H9 (cell line): ENCODE results near the gene APP. TPM values are rescaled to one million over a fixed set of nuclear protein-coding genes. Genes with fewer than 3 reads are reported as not detected.
A peak's percentile ranks its signal among the peaks of the same experiment; 100 is the strongest.

Source experiments
- DNase-seq: peaks from one replicate; pipeline ENCODE4 v3.0.0-alpha.2; 2017
- H2AFZ ChIP-seq: one replicate; pipeline ENCODE4 v1.6.1; 2013; ENCODE audit warnings: mild to moderate bottlenecking, low read length, control low read depth, moderate library complexity
- H2AK5ac ChIP-seq: 2 replicates; pipeline ENCODE4 v1.6.1; 2013; ENCODE audit warnings: low read length, control low read depth, mixed read lengths; ENCODE audit not compliant: insufficient read length
- H2BK120ac ChIP-seq: one replicate; pipeline ENCODE4 v1.6.1; 2013; ENCODE audit warnings: low read depth, mild to moderate bottlenecking, low read length, control low read depth, inconsistent platforms; ENCODE audit not compliant: poor library complexity, severe bottlenecking
- H2BK12ac ChIP-seq: 2 replicates; pipeline ENCODE4 v1.6.1; 2013; ENCODE audit warnings: low read length, control low read depth, mixed read lengths, low read depth; ENCODE audit not compliant: insufficient read length
- H2BK15ac ChIP-seq: 2 replicates; pipeline ENCODE4 v1.6.1; 2013; ENCODE audit warnings: low read depth, low read length, control low read depth
- H2BK20ac ChIP-seq: one replicate; pipeline ENCODE4 v1.6.1; 2013; ENCODE audit warnings: low read depth, mild to moderate bottlenecking, low read length, control low read depth, inconsistent platforms; ENCODE audit not compliant: poor library complexity, severe bottlenecking
- H2BK5ac ChIP-seq: 2 replicates; pipeline ENCODE4 v1.6.1; 2013; ENCODE audit warnings: low read length, control low read depth, mixed read lengths; ENCODE audit not compliant: insufficient read length
- H3K14ac ChIP-seq: 2 replicates; pipeline ENCODE4 v1.6.1; 2013; ENCODE audit warnings: low read length, control low read depth; ENCODE audit not compliant: insufficient read depth
- H3K18ac ChIP-seq: 2 replicates; pipeline ENCODE4 v1.6.1; 2013; ENCODE audit warnings: low read depth, mild to moderate bottlenecking, mixed read lengths, low read length, control low read depth; ENCODE audit not compliant: insufficient read length
- H3K23ac ChIP-seq: 2 replicates; pipeline ENCODE4 v1.6.1; 2013; ENCODE audit warnings: low read length, control low read depth, mixed read lengths, low read depth; ENCODE audit not compliant: insufficient read length
- H3K23me2 ChIP-seq: 2 replicates; pipeline ENCODE4 v1.6.1; 2013; ENCODE audit warnings: low read depth, mild to moderate bottlenecking, mixed read lengths, low read length, control low read depth; ENCODE audit not compliant: insufficient read length, poor library complexity, severe bottlenecking
- H3K27ac ChIP-seq: 2 replicates; pipeline ENCODE4 v1.5.1; 2013; ENCODE audit warnings: low read length, control low read depth, mixed read lengths, low read depth; ENCODE audit not compliant: insufficient read length
- H3K27me3 ChIP-seq: 2 replicates; pipeline ENCODE4 v1.6.1; 2013; ENCODE audit warnings: low read length, control low read depth, inconsistent platforms; ENCODE audit not compliant: insufficient read depth
- H3K4ac ChIP-seq: 2 replicates; pipeline ENCODE4 v1.6.1; 2013; ENCODE audit warnings: low read depth, mild to moderate bottlenecking, control low read depth, inconsistent platforms, low read length, moderate library complexity
- H3K4me1 ChIP-seq: 2 replicates; pipeline ENCODE4 v1.6.1; 2013; ENCODE audit warnings: low read length, control low read depth, inconsistent platforms; ENCODE audit not compliant: insufficient read depth
- H3K4me2 ChIP-seq: 2 replicates; pipeline ENCODE4 v1.6.1; 2013; ENCODE audit warnings: low read length, control low read depth, mixed read lengths; ENCODE audit not compliant: insufficient read length, insufficient read depth
- H3K56ac ChIP-seq: 2 replicates; pipeline ENCODE4 v1.6.1; 2013; ENCODE audit warnings: low read depth, mild to moderate bottlenecking, mixed read lengths, low read length, control low read depth; ENCODE audit not compliant: insufficient read length
- H3K79me1 ChIP-seq: 2 replicates; pipeline ENCODE4 v1.6.1; 2013; ENCODE audit warnings: low read depth, mild to moderate bottlenecking, moderate library complexity, low read length, control low read depth, inconsistent platforms; ENCODE audit not compliant: insufficient read depth, poor library complexity, severe bottlenecking
- H3K79me2 ChIP-seq: 2 replicates; pipeline ENCODE4 v1.6.1; 2013; ENCODE audit warnings: low read length, control low read depth, inconsistent platforms; ENCODE audit not compliant: insufficient read depth
- H3K9ac ChIP-seq: 2 replicates; pipeline ENCODE4 v1.6.1; 2013; ENCODE audit warnings: low read length, control low read depth, mixed read lengths; ENCODE audit not compliant: insufficient read length; ENCODE audit errors: extremely low read depth
- H3K9me3 ChIP-seq: one replicate; pipeline ENCODE4 v1.6.1; 2013; ENCODE audit warnings: low read depth, low read length, inconsistent platforms; ENCODE audit not compliant: control insufficient read depth
- H3T11ph ChIP-seq: one replicate; pipeline ENCODE4 v1.6.1; 2013; ENCODE audit warnings: mild to moderate bottlenecking, low read length, control low read depth, inconsistent platforms
- H4K20me1 ChIP-seq: one replicate; pipeline ENCODE4 v1.6.1; 2013; ENCODE audit not compliant: control insufficient read depth, insufficient read length, insufficient read depth
- H4K5ac ChIP-seq: 2 replicates; pipeline ENCODE4 v1.6.1; 2013; ENCODE audit warnings: low read depth, mild to moderate bottlenecking, mixed read lengths, low read length, control low read depth; ENCODE audit not compliant: insufficient read length
- H4K8ac ChIP-seq: replicated peaks from 2 replicates; pipeline ENCODE4 v1.6.1; 2013; ENCODE audit warnings: low read length, control low read depth, mixed read lengths, low read depth; ENCODE audit not compliant: insufficient read length
- H4K91ac ChIP-seq: 2 replicates; pipeline ENCODE4 v1.6.1; 2013; ENCODE audit warnings: low read depth, mild to moderate bottlenecking, moderate library complexity, mixed read lengths, low read length, control low read depth; ENCODE audit not compliant: insufficient read length
- H3K27ac Mint-ChIP-seq, 3 experiments: 2 replicates in 2 of 3; 3 replicates in 1 of 3; pipeline ENCODE4 v1.8.0; 2020 to 2021; ENCODE audit warnings: mixed read lengths in 3 of 3, mild to moderate bottlenecking in 1 of 3, moderate library complexity in 1 of 3
- H3K27me3 Mint-ChIP-seq: 2 replicates; pipeline ENCODE4 v1.8.0; 2021; ENCODE audit warnings: low read depth, mild to moderate bottlenecking, moderate library complexity, mixed read lengths
- H3K36me3 Mint-ChIP-seq, 3 experiments: 2 replicates in 2 of 3; 3 replicates in 1 of 3; pipeline ENCODE4 v1.8.0; 2020 to 2021; ENCODE audit warnings: low read depth in 3 of 3, mixed read lengths in 3 of 3; ENCODE audit not compliant: insufficient read depth in 1 of 3
- H3K4me1 Mint-ChIP-seq, 2 experiments: 2 replicates each; pipeline ENCODE4 v1.8.0; 2020; ENCODE audit warnings: mixed read lengths in 2 of 2
- H3K4me3 Mint-ChIP-seq, 2 experiments: 2 replicates in 1 of 2; 3 replicates in 1 of 2; pipeline ENCODE4 v1.8.0; 2020 to 2021; ENCODE audit warnings: mild to moderate bottlenecking in 2 of 2, mixed read lengths in 2 of 2, moderate library complexity in 1 of 2
- H3K9me3 Mint-ChIP-seq, 2 experiments: 2 replicates in 1 of 2; 3 replicates in 1 of 2; pipeline ENCODE4 v1.8.0; 2020; ENCODE audit warnings: mild to moderate bottlenecking in 2 of 2, mixed read lengths in 2 of 2, moderate library complexity in 1 of 2
- CTCF ChIP-seq: fragments of 200-600 bp; sonication (generic); conservative IDR thresholded peaks from 3 replicates; pipeline ENCODE4 v1.8.0; 2021; ENCODE audit warnings: antibody characterized with exemption, mild to moderate bottlenecking
- WGBS: extraction: QIAGEN DNeasy Blood & Tissue Kit; methylation state at CpG from one replicate; pipeline ENCODE4 v1.1.7; 2013; ENCODE audit warnings: missing lambda C conversion rate, low lambda C conversion rate, mixed read lengths; ENCODE audit not compliant: insufficient read length; ENCODE audit errors: extremely low coverage; 5-methylcytosine and 5-hydroxymethylcytosine counted together
- total RNA-seq: library from RNA; stranded (reverse); gene quantifications from 2 replicates; pipeline ENCODE4 v1.2.1, GENCODE V29; 2021

The APP gene
- total RNA-seq, 1 experiment from 2014 or later = 380 TPM

- no peak overlapping the region for H3T11ph ChIP-seq
- H3K4me1 Mint-ChIP-seq = peaks cover 0 to 8% of the 10 kb centered on the region in 2 experiments; a peak in 1 of 4 replicates
- peak overlapping the region; percentile 49 to 67 (median 59) for H3K27ac Mint-ChIP-seq
Observed at GRCh38 chr21:25898671-25899070, 271.9 kb downstream of the APP start.

More at GRCh38 chr21:25898671-25899070, 271.9 kb downstream of the APP start:
- Histone ChIP-seq H4K8ac (no peak overlapping the region), H2AK5ac (no peak overlapping the region), H2BK120ac (no peak overlapping the region), H3K4ac (no peak overlapping the region), H3K79me2 (no peaks in the 10 kb centered on the region), H2BK5ac (no peak overlapping the region), H3K9me3 (no peaks in the 10 kb centered on the region), H3K27ac (no peak overlapping the region), H3K9ac (no peak overlapping the region), H3K23ac (no peak overlapping the region), H3K4me2 (no peak overlapping the region), H4K20me1 (no peaks in the 10 kb centered on the region), H3K56ac (no peak overlapping the region), H3K4me1 (no peaks in the 10 kb centered on the region; the same call in 1 of the 2 replicates), H3K27me3 (no peaks in the 10 kb centered on the region), H3K79me1 (no peaks in the 10 kb centered on the region), H3K18ac (no peak overlapping the region), H2BK15ac (no peak overlapping the region), H4K91ac (no peak overlapping the region), H3K23me2 (no peaks in the 10 kb centered on the region), H2BK12ac (no peak overlapping the region), H2BK20ac (no peak overlapping the region), H4K5ac (no peak overlapping the region), H2AFZ (no peak overlapping the region), H3K14ac (no peak overlapping the region)
- no peak for TF ChIP-seq CTCF
- peaks cover 34 to 65% (median 39%) of the 10 kb centered on the region in 3 experiments for H3K36me3 Mint-ChIP-seq
- H3K4me3 Mint-ChIP-seq = no peak overlapping the region
- no peaks in the 10 kb centered on the region for H3K27me3 Mint-ChIP-seq
- WGBS = no CpG with 5 or more reads among the region's 3 CpGs
- DNase-seq = no peak
- H3K9me3 Mint-ChIP-seq = no peaks in the 10 kb centered on the region; a peak in 1 of 5 replicates
